HL-60/S4 treated with retinoic acid at 250 ng/mL for 4 days and 3 days (cell line): ENCODE data around the gene TMEM167B.

Experiments
- in situ Hi-C: fragments of 300-500 bp; cut with MboI; formaldehyde crosslinking; loops from 2 replicates; pipeline ENCODE4 v1.7.0; 2022; ENCODE audit warnings: low sequenced_read_pairs

The TMEM167B gene

GRCh38 chr1:109080441-109081082 lies 10.0 kb upstream of the TMEM167B start:
- in situ Hi-C loops: no loop called here

- in situ Hi-C loops: no loop called here
Observed at GRCh38 chr1:109083501-109083900, 7.1 kb upstream of the TMEM167B start.

- in situ Hi-C loops: no loop called here
Observed at GRCh38 chr1:109083923-109084322, 6.6 kb upstream of the TMEM167B start.

- in situ Hi-C loops: no loop called here
Observed at GRCh38 chr1:109084563-109085517, 5.7 kb upstream of the TMEM167B start.

- in situ Hi-C loops: no loop called here
Observed at GRCh38 chr1:109089242-109090015, 1.1 kb upstream of the TMEM167B start.

GRCh38 chr1:109091078-109091838 lies 694 bp downstream of the TMEM167B start:
- in situ Hi-C loops: no loop called here

- in situ Hi-C loops: no loop called here
Observed at GRCh38 chr1:109091839-109092193, 1.3 kb downstream of the TMEM167B start.

GRCh38 chr1:109094377-109094803 lies 3.8 kb downstream of the TMEM167B start:
- in situ Hi-C loops: no loop called here

- in situ Hi-C loops: no loop called here
Observed at GRCh38 chr1:109094871-109095270, 4.3 kb downstream of the TMEM167B start.

GRCh38 chr1:109095631-109096030 lies 5.1 kb downstream of the TMEM167B start:
- in situ Hi-C loops: no loop called here

- in situ Hi-C loops: no loop called here
Observed at GRCh38 chr1:109096120-109096519, 5.6 kb downstream of the TMEM167B start.

GRCh38 chr1:109099938-109100773 lies 9.6 kb downstream of the TMEM167B start:
- in situ Hi-C loops: no loop called here

GRCh38 chr1:109104364-109105151 lies 14.0 kb downstream of the TMEM167B start:
- in situ Hi-C loops: no loop called here

- in situ Hi-C loops: no loop called here
Observed at GRCh38 chr1:109105881-109106280, 15.3 kb downstream of the TMEM167B start.

GRCh38 chr1:109107785-109108184 lies 17.2 kb downstream of the TMEM167B start:
- in situ Hi-C loops: no loop called here

- in situ Hi-C loops: no loop called here
Observed at GRCh38 chr1:109109906-109110305, 19.3 kb downstream of the TMEM167B start.

GRCh38 chr1:109111386-109112055 lies 21.0 kb downstream of the TMEM167B start:
- in situ Hi-C loops: no loop called here

GRCh38 chr1:109112056-109112651 lies 21.6 kb downstream of the TMEM167B start:
- in situ Hi-C loops: no loop called here
